Colonic mucosa (tissue), 4 donors: Measurements from ENCODE around the gene RREB1. TPM values are rescaled to one million over a fixed set of nuclear protein-coding genes. Genes with fewer than 3 reads are reported as not detected.

Source experiments
- DNase-seq: peaks from one replicate; pipeline ENCODE4 v3.0.0-alpha.2; 2020
- H3K27ac ChIP-seq: fragments of 200-600 bp; one replicate; pipeline ENCODE4 v1.8.0; 2021
- H3K27me3 ChIP-seq: fragments of 200-600 bp; one replicate; pipeline ENCODE4 v1.8.0; 2021
- H3K36me3 ChIP-seq: fragments of 200-600 bp; one replicate; pipeline ENCODE4 v1.8.0; 2021
- H3K4me1 ChIP-seq: fragments of 200-600 bp; one replicate; pipeline ENCODE4 v1.8.0; 2021; ENCODE audit warnings: mild to moderate bottlenecking
- H3K4me3 ChIP-seq: fragments of 200-600 bp; one replicate; pipeline ENCODE4 v1.8.0; 2021
- H3K9ac ChIP-seq, 2 donors: one replicate each; pipeline ENCODE4 v1.7.0; 2013; ENCODE audit warnings: control low read depth in 2 of 2, low read depth in 2 of 2, low read length in 2 of 2
- H3K9me3 ChIP-seq: fragments of 200-600 bp; one replicate; pipeline ENCODE4 v1.8.0; 2021
- intact Hi-C: fragments of 100-400 bp; cut with DNase I; formaldehyde crosslinking; loops from one replicate; pipeline ENCODE4 v1.14.1; 2022
- total RNA-seq, 2 donors: library from RNA; stranded (reverse); fragmentation: NEBNext Ultra II Directional in 1 of 2; extraction: Animal tissue kit (Norgen Biotek cat#: 25700) in 1 of 2; gene quantifications; one replicate each; pipeline ENCODE4 v1.2.1, GENCODE V29; 2021
- TF ChIP-seq, protein P1 (sequence below): fragments of 200-600 bp; IDR thresholded peaks from one replicate; pipeline ENCODE4 v1.8.0; 2022; ENCODE audit warnings: antibody characterized with exemption, mild to moderate bottlenecking
- donor health status: healthy.
- donor health status: DM: no; HTN: no; CAD: no.
- donor health status: DM: no; HTN: no; CAD: no.

The RREB1 gene
- total RNA-seq, 2 donors from 2014 or later, result 79.0 to 81.3 TPM

DNA sequence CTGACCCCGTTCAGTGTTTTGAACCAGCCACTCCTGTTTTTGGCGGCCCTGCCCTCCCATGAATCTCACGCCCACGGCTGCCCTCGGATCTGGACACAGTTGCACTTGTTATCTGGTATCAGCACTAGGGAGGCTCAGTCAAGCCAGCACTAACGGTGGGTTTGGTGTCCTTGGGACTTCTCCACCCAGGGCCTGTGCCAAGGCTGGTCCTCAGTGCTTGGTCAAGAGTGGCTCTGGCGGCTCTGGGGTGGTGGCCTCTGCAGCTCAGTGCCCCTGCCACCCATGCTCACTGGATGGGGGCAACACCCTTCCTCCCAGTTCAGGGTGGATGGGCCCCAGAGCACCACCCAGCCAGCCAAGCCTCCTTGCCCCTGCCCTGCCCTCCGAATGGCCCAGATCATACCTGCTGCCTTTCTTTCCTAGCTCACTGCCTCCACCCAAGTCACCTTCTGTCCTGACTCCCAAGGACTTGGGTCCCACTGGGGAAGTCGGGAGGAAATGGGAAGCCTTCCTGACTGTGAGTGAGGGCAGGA lies 150.5 kb downstream of the RREB1 start:
- no peak overlapping the region for H3K4me3 ChIP-seq
- intact Hi-C loops, result no loop called here
- TF ChIP-seq, protein P1, sequence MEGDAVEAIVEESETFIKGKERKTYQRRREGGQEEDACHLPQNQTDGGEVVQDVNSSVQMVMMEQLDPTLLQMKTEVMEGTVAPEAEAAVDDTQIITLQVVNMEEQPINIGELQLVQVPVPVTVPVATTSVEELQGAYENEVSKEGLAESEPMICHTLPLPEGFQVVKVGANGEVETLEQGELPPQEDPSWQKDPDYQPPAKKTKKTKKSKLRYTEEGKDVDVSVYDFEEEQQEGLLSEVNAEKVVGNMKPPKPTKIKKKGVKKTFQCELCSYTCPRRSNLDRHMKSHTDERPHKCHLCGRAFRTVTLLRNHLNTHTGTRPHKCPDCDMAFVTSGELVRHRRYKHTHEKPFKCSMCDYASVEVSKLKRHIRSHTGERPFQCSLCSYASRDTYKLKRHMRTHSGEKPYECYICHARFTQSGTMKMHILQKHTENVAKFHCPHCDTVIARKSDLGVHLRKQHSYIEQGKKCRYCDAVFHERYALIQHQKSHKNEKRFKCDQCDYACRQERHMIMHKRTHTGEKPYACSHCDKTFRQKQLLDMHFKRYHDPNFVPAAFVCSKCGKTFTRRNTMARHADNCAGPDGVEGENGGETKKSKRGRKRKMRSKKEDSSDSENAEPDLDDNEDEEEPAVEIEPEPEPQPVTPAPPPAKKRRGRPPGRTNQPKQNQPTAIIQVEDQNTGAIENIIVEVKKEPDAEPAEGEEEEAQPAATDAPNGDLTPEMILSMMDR, result no peak
- DNase-seq, result no peak
- no peaks in the 10 kb centered on the region for H3K9me3 ChIP-seq
- H3K27ac ChIP-seq, result no peak overlapping the region
- no peaks in the 10 kb centered on the region for H3K36me3 ChIP-seq
- no peaks in the 10 kb centered on the region for H3K27me3 ChIP-seq
- H3K4me1 ChIP-seq, result peaks cover 4% of the 10 kb centered on the region
- H3K9ac ChIP-seq, result no peak overlapping the region

DNA sequence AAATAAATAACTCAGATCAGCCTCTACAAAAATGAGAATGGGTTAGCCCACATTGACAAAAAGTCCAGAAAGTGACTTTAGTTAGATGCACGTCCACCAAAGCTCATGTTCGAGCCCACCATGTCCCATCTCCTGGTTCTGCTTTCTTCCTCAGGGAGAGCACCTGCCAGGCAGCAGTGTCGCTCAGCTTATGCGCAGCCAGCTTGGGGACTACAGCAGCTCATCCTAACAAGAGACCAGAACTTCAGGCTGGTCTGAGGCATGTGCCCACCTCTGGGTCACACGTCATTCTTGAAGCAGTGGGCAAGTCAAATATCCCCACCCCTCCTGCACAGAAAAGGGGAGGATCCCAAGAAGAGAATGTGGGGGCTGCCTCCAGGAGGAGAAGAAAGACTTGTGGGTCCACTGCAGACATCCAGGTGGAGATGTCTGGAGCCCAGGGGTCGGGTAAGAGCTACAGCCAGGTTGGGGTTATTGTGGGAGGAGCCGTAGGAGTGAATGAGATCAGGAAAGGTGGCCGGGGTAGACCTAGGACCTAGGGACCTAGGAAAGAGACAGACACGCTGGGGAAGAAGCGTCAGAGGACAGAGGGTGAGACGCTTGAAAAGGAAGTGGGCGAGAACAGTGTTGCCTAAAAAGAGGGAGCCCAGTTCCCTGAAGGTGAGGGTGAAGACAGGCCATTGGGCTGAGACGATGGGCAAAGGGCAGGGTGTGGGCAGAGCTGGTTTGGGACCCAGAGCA lies 152.7 kb downstream of the RREB1 start:
- peaks cover 4% of the 10 kb centered on the region for H3K4me1 ChIP-seq
- peak overlapping the region; percentile 73 for H3K27ac ChIP-seq
- H3K4me3 ChIP-seq, result peak overlapping the region; percentile 53
- H3K9ac ChIP-seq, result peak overlapping the region in 1 of 2 donors; percentile 78
- no peaks in the 10 kb centered on the region for H3K9me3 ChIP-seq
- intact Hi-C loops, result no loop called here
- H3K27me3 ChIP-seq, result no peaks in the 10 kb centered on the region
- TF ChIP-seq, protein P1, result no peak
- no peaks in the 10 kb centered on the region for H3K36me3 ChIP-seq
- DNase-seq, result peak; percentile 18

DNA sequence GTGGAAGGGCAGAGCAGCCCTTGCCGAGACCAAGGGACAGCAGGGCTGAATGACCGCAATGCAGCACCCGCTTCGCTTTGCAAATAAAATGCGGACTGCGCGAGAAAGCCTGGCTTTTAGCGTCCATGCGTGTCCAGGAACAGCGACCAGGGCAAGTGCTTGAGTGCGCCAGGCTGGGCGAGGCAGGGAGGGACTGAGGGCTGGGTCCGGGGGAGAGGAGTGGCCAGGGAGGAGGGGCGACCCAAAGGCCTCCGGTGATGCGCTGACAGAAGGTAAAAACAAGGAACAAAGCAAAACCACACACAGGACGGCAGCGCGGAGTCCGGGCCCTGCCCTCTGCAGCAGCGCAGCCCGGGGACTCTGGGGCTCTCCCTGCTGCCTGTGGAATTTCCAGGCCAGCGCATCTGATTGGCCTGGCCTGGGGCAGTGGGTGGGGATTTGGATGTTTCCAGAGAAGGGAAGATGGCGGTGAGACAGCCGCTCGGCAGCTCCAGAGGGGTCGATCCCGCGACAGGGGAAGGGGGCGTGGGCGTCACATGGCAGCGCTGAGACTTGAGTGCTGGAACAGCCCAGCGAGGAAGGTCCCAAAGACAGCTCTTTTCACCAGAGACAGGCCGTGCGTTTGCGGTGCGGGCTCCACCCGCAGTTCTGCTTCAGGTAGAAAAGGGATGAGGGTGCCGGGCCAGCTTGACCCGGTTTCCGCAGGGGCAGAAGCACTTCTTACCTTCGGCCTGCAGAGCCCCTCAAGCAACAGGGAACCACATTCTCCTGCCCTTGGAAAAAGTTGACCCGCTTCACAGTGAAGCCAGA lies 153.5 kb downstream of the RREB1 start:
- Histone ChIP-seq H3K27me3 (no peaks in the 10 kb centered on the region), H3K27ac (peak overlapping the region; percentile 73), H3K4me3 (peak overlapping the region; percentile 53), H3K4me1 (peaks cover 4% of the 10 kb centered on the region), H3K9ac (peak overlapping the region; percentile 72 to 78), H3K9me3 (no peaks in the 10 kb centered on the region), H3K36me3 (no peaks in the 10 kb centered on the region)
- TF ChIP-seq, protein P1, result no peak
- peak; percentile 91 for DNase-seq
- intact Hi-C loops, result no loop called here

DNA sequence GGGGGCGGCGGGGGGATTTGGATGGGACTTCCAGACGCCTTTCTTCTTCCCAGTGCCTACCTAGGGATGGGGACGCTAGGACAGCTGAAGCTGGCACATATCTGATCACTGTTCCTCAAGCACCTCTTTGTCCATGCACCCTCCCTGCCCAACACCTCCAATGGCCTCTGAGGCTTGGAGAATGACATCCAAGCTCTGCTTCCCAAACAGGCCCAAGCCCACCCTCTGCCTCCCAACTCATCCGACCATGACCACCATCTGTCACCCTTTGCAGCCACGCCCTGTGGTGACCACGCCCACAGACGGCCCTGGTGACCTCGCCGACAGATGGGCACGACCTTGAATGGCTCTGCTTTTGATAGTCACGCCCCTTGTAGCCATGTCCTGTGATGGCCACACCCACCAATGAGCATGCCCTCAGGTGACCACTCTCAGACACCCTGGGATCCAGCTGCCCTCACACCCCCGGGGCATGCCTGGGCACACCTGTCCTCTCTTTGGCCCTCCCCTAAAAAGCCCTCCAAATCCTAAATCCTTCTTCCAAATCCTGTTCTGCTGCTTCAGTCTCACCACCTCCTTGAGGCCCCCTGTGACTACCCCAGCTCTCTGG lies 154.2 kb downstream of the RREB1 start:
- intact Hi-C loops, result no loop called here
- Histone ChIP-seq H3K9ac (peak overlapping the region; percentile 72 to 78), H3K36me3 (no peaks in the 10 kb centered on the region), H3K9me3 (no peaks in the 10 kb centered on the region), H3K4me1 (peaks cover 4% of the 10 kb centered on the region), H3K4me3 (peak overlapping the region; percentile 53), H3K27ac (no peak overlapping the region), H3K27me3 (no peaks in the 10 kb centered on the region)
- peak; percentile 68 for DNase-seq
- TF ChIP-seq, protein P1, result no peak
